OCI-LY7 (cell line): ENCODE measurements around the gene CFAP161. TPM values are rescaled to one million over a fixed set of nuclear protein-coding genes. Genes with fewer than 3 reads are reported as not detected.
A peak's percentile ranks its signal among the peaks of the same experiment; 100 is the strongest.

Experiments used
- BruUV-seq: library from RNA; stranded (reverse); fragments of 400-500 nt; replicated peaks from 2 replicates; lab custom pipeline; 2021; lab: Mats Ljungman, UMichigan
- CTCF ChIA-PET: fragments of 300-600 bp; sonication (Branson Sonifier 250); formaldehyde crosslinking; loops from one replicate; lab custom pipeline; 2022; ENCODE audit warnings: antibody characterized with exemption; ENCODE audit not compliant: unreplicated experiment; lab: Charles Lee
- POLR2A ChIA-PET: fragments of 300-600 bp; sonication (Branson Sonifier 250); formaldehyde crosslinking; loops from one replicate; lab custom pipeline; 2022; ENCODE audit warnings: antibody characterized with exemption; lab: Charles Lee
- DNase-seq: peaks from one replicate; pipeline ENCODE4 v3.0.0-alpha.2; 2015; ENCODE audit warnings: low spot score
- H2AFZ ChIP-seq: fragments of 200-600 bp; sonication (generic), shearing (Covaris generic); 2 replicates; pipeline ENCODE4 v1.6.1; 2014; ENCODE audit warnings: mild to moderate bottlenecking, antibody characterized with exemption, low read length, moderate library complexity
- H3K27ac ChIP-seq: fragments of 200-600 bp; sonication (generic); 2 replicates; pipeline ENCODE4 v1.5.1; 2014; ENCODE audit warnings: mixed run types, low read depth, mild to moderate bottlenecking, moderate library complexity, low read length, inconsistent platforms; ENCODE audit not compliant: poor library complexity, severe bottlenecking
- H3K36me3 ChIP-seq: fragments of 200-600 bp; sonication (generic); 2 replicates; pipeline ENCODE4 v1.6.1; 2014; ENCODE audit warnings: mild to moderate bottlenecking, antibody characterized with exemption, low read length, moderate library complexity, mixed read lengths; ENCODE audit not compliant: insufficient read depth
- H3K4me1 ChIP-seq: fragments of 200-600 bp; sonication (generic); 2 replicates; pipeline ENCODE4 v1.5.1; 2014; ENCODE audit warnings: mild to moderate bottlenecking, low read length; ENCODE audit not compliant: insufficient read depth, poor library complexity, severe bottlenecking
- H3K4me2 ChIP-seq: fragments of 200-600 bp; sonication (generic); 2 replicates; pipeline ENCODE4 v1.6.1; 2014; ENCODE audit warnings: mild to moderate bottlenecking, low read length
- H3K4me3 ChIP-seq: fragments of 200-600 bp; sonication (generic); 2 replicates; pipeline ENCODE4 v1.5.1; 2014; ENCODE audit warnings: mild to moderate bottlenecking, low read depth, low read length; ENCODE audit not compliant: poor library complexity, severe bottlenecking
- H3K79me2 ChIP-seq: fragments of 200-600 bp; sonication (generic); 2 replicates; pipeline ENCODE4 v1.6.1; 2016; ENCODE audit warnings: low read depth, mild to moderate bottlenecking, low read length, moderate library complexity, mixed read lengths; ENCODE audit not compliant: insufficient read depth
- H3K9me2 ChIP-seq: fragments of 200-600 bp; sonication (generic); 2 replicates; pipeline ENCODE4 v1.6.1; 2016; ENCODE audit warnings: mild to moderate bottlenecking, low read length, mixed read lengths; ENCODE audit not compliant: insufficient read depth
- H3K9me3 ChIP-seq: fragments of 200-600 bp; sonication (generic); 2 replicates; pipeline ENCODE4 v1.6.1; 2014; ENCODE audit warnings: mild to moderate bottlenecking, mixed run types, low read length, mixed read lengths
- H4K20me1 ChIP-seq: fragments of 200-600 bp; sonication (generic); 2 replicates; pipeline ENCODE4 v1.6.1; 2014; ENCODE audit warnings: mild to moderate bottlenecking, antibody characterized with exemption, low read length, moderate library complexity, mixed read lengths; ENCODE audit not compliant: insufficient read depth
- EZH2phosphoT487 ChIP-seq: fragments of 200-600 bp; sonication (generic); IDR thresholded peaks from 2 replicates; pipeline ENCODE4 v1.6.1; 2018; ENCODE audit warnings: low read depth, borderline replicate concordance, mild to moderate bottlenecking, mixed run types, antibody characterized with exemption, low read length, moderate library complexity, mixed read lengths
- intact Hi-C: fragments of 100-400 bp; cut with micrococcal nuclease; formaldehyde crosslinking; loops from one replicate; pipeline ENCODE4 v1.10.0; 2022; ENCODE audit not compliant: unreplicated experiment
- total RNA-seq, 2 experiments: library from RNA; depleted of rRNA in 1 of 2; stranded (reverse); fragments of >200 nt in 1 of 2; shearing (Covaris generic) in 1 of 2; gene quantifications; 2 replicates each; pipeline ENCODE4 v1.2.3, GENCODE V29; 2014 to 2022
- TF ChIP-seq, protein P1 (sequence below): fragments of 200-600 bp; sonication (generic); conservative IDR thresholded peaks from 2 replicates; pipeline ENCODE4 v1.5.1; 2014; ENCODE audit warnings: mild to moderate bottlenecking, antibody characterized with exemption, low read length, moderate library complexity, mixed read lengths

The CFAP161 gene
- total RNA-seq, 2 experiments from 2014 or later = not detected

DNA sequence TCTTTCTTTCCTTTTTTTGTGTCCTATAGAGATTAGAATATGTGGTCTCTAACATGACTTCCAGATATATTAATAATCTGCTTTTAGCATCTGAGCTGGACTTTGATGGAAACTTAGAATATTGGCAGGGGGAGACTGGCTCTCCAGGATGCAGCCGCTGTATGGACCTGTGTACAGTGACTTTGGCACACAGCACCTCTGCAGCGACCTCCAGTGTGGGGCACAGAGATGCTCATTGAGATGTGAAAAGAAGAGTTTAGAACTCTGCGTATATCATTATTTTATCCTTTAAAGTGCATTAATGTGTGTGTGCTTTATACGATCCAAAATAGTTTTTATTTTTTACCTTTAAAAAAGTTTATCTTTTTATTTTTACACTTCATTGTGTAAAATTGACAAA, 18.3 kb downstream of the CFAP161 start:
- H3K9me2 ChIP-seq = no peaks in the 10 kb centered on the region
- H3K27ac ChIP-seq = no peak overlapping the region
- no peaks in the 10 kb centered on the region for H3K4me1 ChIP-seq
- TF ChIP-seq, protein P1, sequence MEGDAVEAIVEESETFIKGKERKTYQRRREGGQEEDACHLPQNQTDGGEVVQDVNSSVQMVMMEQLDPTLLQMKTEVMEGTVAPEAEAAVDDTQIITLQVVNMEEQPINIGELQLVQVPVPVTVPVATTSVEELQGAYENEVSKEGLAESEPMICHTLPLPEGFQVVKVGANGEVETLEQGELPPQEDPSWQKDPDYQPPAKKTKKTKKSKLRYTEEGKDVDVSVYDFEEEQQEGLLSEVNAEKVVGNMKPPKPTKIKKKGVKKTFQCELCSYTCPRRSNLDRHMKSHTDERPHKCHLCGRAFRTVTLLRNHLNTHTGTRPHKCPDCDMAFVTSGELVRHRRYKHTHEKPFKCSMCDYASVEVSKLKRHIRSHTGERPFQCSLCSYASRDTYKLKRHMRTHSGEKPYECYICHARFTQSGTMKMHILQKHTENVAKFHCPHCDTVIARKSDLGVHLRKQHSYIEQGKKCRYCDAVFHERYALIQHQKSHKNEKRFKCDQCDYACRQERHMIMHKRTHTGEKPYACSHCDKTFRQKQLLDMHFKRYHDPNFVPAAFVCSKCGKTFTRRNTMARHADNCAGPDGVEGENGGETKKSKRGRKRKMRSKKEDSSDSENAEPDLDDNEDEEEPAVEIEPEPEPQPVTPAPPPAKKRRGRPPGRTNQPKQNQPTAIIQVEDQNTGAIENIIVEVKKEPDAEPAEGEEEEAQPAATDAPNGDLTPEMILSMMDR = peak; percentile 52; the same call in 1 of the 2 replicates
- no peak for TF ChIP-seq EZH2phosphoT487
- POLR2A ChIA-PET = interaction anchor here (0.7 kb wide), 1 partner anchor 262 kb away, joined by 3 read pairs; no protein-coding TSS in a partner anchor
- no peaks in the 10 kb centered on the region for H3K9me3 ChIP-seq
- H2AFZ ChIP-seq = no peak overlapping the region
- H3K4me2 ChIP-seq = no peak overlapping the region
- H3K79me2 ChIP-seq = no peaks in the 10 kb centered on the region
- intact Hi-C loops = loop anchor here (10.0 kb wide), 1 partner anchor 182 kb away; no protein-coding TSS in a partner anchor
- no peaks in the 10 kb centered on the region for H3K36me3 ChIP-seq
- CTCF ChIA-PET = interaction anchor here (5.1 kb wide), 1 partner anchor 113 kb away, joined by 58 read pairs; no protein-coding TSS in a partner anchor
- no peaks in the 10 kb centered on the region for H4K20me1 ChIP-seq
- DNase-seq = no peak
- H3K4me3 ChIP-seq = no peak overlapping the region
- BruUV-seq = no TSS peak

DNA sequence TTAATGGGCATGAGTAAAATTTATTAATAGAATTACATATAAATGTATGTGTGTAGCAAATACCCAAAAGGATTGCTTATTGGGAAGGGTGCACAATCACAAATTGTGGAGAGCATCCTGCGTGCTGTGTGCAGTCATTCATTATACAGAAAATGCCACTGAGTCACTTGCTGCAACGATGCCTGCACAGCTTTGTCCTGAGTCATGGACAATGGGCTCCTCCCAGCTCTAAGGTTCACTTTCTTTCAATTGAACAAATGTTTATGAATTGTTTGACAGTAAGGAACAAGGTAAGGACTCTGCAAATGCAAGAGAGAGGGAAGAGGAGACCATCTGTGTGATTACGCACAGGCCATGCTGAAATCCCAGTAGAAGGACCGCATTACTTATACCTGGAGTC, 18.7 kb downstream of the CFAP161 start:
- intact Hi-C loops = loop anchor here (10.0 kb wide), 1 partner anchor 182 kb away; no protein-coding TSS in a partner anchor
- H3K27ac ChIP-seq = no peak overlapping the region
- no peak for DNase-seq
- H2AFZ ChIP-seq = no peak overlapping the region
- no peak for TF ChIP-seq EZH2phosphoT487
- no peaks in the 10 kb centered on the region for H3K4me1 ChIP-seq
- H3K4me2 ChIP-seq = no peak overlapping the region
- no peaks in the 10 kb centered on the region for H3K36me3 ChIP-seq
- no peaks in the 10 kb centered on the region for H3K9me2 ChIP-seq
- H3K79me2 ChIP-seq = no peaks in the 10 kb centered on the region
- no TSS peak for BruUV-seq
- ChIA-PET CTCF (interaction anchor here (5.1 kb wide), 1 partner anchor 113 kb away, joined by 58 read pairs; no protein-coding TSS in a partner anchor), POLR2A (no interaction called here)
- no peaks in the 10 kb centered on the region for H3K9me3 ChIP-seq
- H4K20me1 ChIP-seq = no peaks in the 10 kb centered on the region
- H3K4me3 ChIP-seq = no peak overlapping the region

DNA sequence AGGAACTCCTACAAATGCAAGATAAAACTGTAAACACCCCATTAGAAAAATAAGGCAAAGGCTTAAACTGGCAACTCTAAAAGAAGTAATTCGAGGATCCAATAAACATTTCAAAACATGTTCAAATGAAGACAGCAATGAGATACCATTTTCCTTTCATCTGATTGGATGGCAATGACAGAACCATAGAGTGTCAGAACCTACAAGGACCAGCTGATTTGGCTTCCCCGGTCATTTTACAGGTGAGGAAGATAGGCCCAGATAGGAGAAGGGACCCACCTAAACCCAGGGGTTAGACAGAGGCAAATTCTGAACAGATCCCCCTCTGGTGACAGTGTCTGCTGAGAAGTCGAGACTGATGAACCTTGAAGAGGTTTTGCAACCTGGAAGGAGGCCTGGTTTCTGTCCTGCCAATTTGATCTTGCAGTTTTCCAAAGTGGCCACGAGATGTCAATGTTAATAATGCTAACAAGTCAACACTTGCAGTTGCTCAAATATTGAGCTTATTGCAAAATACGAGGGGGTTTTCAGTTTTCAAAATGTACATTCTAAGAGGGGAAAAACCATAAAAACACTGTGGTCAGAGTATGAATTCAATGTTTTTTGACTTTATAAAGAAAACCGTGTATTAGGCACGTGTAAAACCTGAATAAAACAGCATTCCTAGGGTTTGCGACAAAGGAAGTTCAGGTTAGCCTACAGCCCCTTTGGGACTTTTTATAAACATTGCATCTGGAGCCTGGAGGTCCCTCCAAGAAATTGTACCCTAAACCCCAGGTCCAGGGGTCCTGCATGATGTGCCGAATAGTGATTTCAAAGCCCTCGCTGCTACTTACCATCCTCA, 21.5 kb downstream of the CFAP161 start:
- intact Hi-C loops = loop anchor here (1.0 to 10.0 kb wide), 2 partner anchors 111 to 179 kb away; no protein-coding TSS in a partner anchor
- no peak overlapping the region for H3K4me2 ChIP-seq
- H3K36me3 ChIP-seq = no peaks in the 10 kb centered on the region
- BruUV-seq = no TSS peak
- H3K4me1 ChIP-seq = no peaks in the 10 kb centered on the region
- H3K79me2 ChIP-seq = no peaks in the 10 kb centered on the region
- TF ChIP-seq, protein P1 = peak; percentile 81
- no peak for TF ChIP-seq EZH2phosphoT487
- POLR2A ChIA-PET = interaction anchor here (0.6 to 1.1 kb wide), 3 partner anchors 20 to 603 kb away, joined by 3 read pairs; no protein-coding TSS in a partner anchor
- H3K27ac ChIP-seq = no peak overlapping the region
- peak; percentile 62 for DNase-seq
- CTCF ChIA-PET = interaction anchor here (5.1 kb wide), 1 partner anchor 110 kb away, joined by 58 read pairs; no protein-coding TSS in a partner anchor
- no peaks in the 10 kb centered on the region for H3K9me3 ChIP-seq
- no peaks in the 10 kb centered on the region for H3K9me2 ChIP-seq
- H2AFZ ChIP-seq = no peak overlapping the region
- no peaks in the 10 kb centered on the region for H4K20me1 ChIP-seq
- H3K4me3 ChIP-seq = no peak overlapping the region
